GM12801 (cell line): Measurements from ENCODE around the gene KLLN.

ENCODE experiments used
- CTCF ChIP-seq: IDR thresholded peaks from one replicate; pipeline ENCODE4 v1.5.1; 2011; ENCODE audit warnings: control low read depth; ENCODE audit not compliant: insufficient read length; ENCODE audit errors: extremely low read depth

KLLN gene

GRCh38 chr10:87880336-87880735 lies 17.0 kb upstream of the KLLN start:
- no peak for TF ChIP-seq CTCF

GRCh38 chr10:87878664-87879459 lies 15.5 kb upstream of the KLLN start:
- TF ChIP-seq CTCF = no peak

- TF ChIP-seq CTCF = no peak
Measured at GRCh38 chr10:87875929-87876571, 12.7 kb upstream of the KLLN start.

GRCh38 chr10:87873656-87874055 lies 10.3 kb upstream of the KLLN start:
- TF ChIP-seq CTCF = no peak

- TF ChIP-seq CTCF = no peak
Measured at GRCh38 chr10:87872828-87873227, 9.5 kb upstream of the KLLN start.

GRCh38 chr10:87869773-87870551 lies 6.6 kb upstream of the KLLN start:
- no peak for TF ChIP-seq CTCF

GRCh38 chr10:87868277-87868676 lies 4.9 kb upstream of the KLLN start:
- no peak for TF ChIP-seq CTCF
